IMR-90 (cell line): ENCODE data around the gene PLA2G15.

Experiments
- BHLHE40 ChIP-seq: fragments of 150-350 bp; IDR thresholded peaks from 2 replicates; pipeline ENCODE4 v1.6.1; 2016; ENCODE audit warnings: mild to moderate bottlenecking, low read depth, low read length
- ELK1 ChIP-seq: fragments of 150-350 bp; IDR thresholded peaks from 2 replicates; pipeline ENCODE4 v1.6.1; 2016; ENCODE audit warnings: low read depth, mild to moderate bottlenecking, low read length, moderate library complexity, borderline replicate concordance
- MAZ ChIP-seq: IDR thresholded peaks from 2 replicates; pipeline ENCODE4 v1.6.1; 2012; ENCODE audit warnings: low read depth, mild to moderate bottlenecking, low read length, improper control_type of control experiment, moderate library complexity, borderline replicate concordance
- MXI1 ChIP-seq: IDR thresholded peaks from 2 replicates; pipeline ENCODE4 v1.6.1; 2012; ENCODE audit warnings: low read depth, mild to moderate bottlenecking, low read length, moderate library complexity, borderline replicate concordance
- POLR2A ChIP-seq: IDR thresholded peaks from 2 replicates; pipeline ENCODE4 v1.6.1; 2012; ENCODE audit warnings: mild to moderate bottlenecking, low read depth, low read length
- RAD21 ChIP-seq: IDR thresholded peaks from 2 replicates; pipeline ENCODE4 v1.6.1; 2012; ENCODE audit warnings: low read length, improper control_type of control experiment
- RCOR1 ChIP-seq: IDR thresholded peaks from 2 replicates; pipeline ENCODE4 v1.6.1; 2012; ENCODE audit warnings: mild to moderate bottlenecking, low read length, improper control_type of control experiment; ENCODE audit not compliant: insufficient replicate concordance
- SMC3 ChIP-seq: fragments of 150-350 bp; IDR thresholded peaks from 2 replicates; pipeline ENCODE4 v1.6.1; 2016; ENCODE audit warnings: low read depth, mild to moderate bottlenecking, antibody characterized with exemption, low read length, moderate library complexity
- TF ChIP-seq, protein P1 (sequence below): conservative IDR thresholded peaks from 2 replicates; pipeline ENCODE4 v1.5.1; 2012; ENCODE audit warnings: mild to moderate bottlenecking, low read depth, low read length, improper control_type of control experiment

- TF ChIP-seq, protein P1, sequence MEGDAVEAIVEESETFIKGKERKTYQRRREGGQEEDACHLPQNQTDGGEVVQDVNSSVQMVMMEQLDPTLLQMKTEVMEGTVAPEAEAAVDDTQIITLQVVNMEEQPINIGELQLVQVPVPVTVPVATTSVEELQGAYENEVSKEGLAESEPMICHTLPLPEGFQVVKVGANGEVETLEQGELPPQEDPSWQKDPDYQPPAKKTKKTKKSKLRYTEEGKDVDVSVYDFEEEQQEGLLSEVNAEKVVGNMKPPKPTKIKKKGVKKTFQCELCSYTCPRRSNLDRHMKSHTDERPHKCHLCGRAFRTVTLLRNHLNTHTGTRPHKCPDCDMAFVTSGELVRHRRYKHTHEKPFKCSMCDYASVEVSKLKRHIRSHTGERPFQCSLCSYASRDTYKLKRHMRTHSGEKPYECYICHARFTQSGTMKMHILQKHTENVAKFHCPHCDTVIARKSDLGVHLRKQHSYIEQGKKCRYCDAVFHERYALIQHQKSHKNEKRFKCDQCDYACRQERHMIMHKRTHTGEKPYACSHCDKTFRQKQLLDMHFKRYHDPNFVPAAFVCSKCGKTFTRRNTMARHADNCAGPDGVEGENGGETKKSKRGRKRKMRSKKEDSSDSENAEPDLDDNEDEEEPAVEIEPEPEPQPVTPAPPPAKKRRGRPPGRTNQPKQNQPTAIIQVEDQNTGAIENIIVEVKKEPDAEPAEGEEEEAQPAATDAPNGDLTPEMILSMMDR, result no peak
- TF ChIP-seq POLR2A (no peak), BHLHE40 (no peak), ELK1 (no peak), RCOR1 (no peak), SMC3 (no peak), RAD21 (no peak), MAZ (no peak), MXI1 (no peak)
Measured at GRCh38 chr16:68285683-68286082, 40.5 kb downstream of the PLA2G15 start.
